ENCODE results near the gene UGT1A5. TPM values are rescaled to one million over a fixed set of nuclear protein-coding genes. Genes with fewer than 3 reads are reported as not detected.
"Not testable (repeated sequence)": the region's sequence is repeated elsewhere in the genome, so short reads cannot be mapped to it uniquely, and the experiment has no call there.

Gene UGT1A5
- polyA plus RNA-seq, 1 donor from 2014 or later: not detected

GRCh38 chr2:233745073-233745755 lies 32.5 kb downstream of the UGT1A5 start:
- no peak overlapping the region for H3K27ac ChIP-seq (ENCODE audit: low read length)
- no peak for TF ChIP-seq CTCF (IDR thresholded peaks at IDR 0.05; ENCODE audit: poor library complexity, severe bottlenecking)
- TF ChIP-seq REST (IDR thresholded peaks at IDR 0.05; ENCODE audit: borderline replicate concordance): no peak
- no peak for TF ChIP-seq EP300 (conservative IDR thresholded peaks at IDR 0.05; ENCODE audit: poor library complexity, severe bottlenecking)
- no peak for TF ChIP-seq EZH2 (IDR thresholded peaks at IDR 0.05; ENCODE audit: borderline replicate concordance, insufficient read depth, low read length, poor library complexity, severe bottlenecking)
- TF ChIP-seq SMC3 (conservative IDR thresholded peaks at IDR 0.05; ENCODE audit: poor library complexity): no peak
- TF ChIP-seq POLR2AphosphoS5 (IDR thresholded peaks at IDR 0.05): no peak
- TF ChIP-seq MXI1 (conservative IDR thresholded peaks at IDR 0.05; ENCODE audit: poor library complexity, severe bottlenecking): no peak
- TF ChIP-seq RAD21 (conservative IDR thresholded peaks at IDR 0.05): no peak
- TF ChIP-seq TAF1 (IDR thresholded peaks at IDR 0.05; ENCODE audit: low read depth): no peak

GRCh38 chr2:233745838-233746237 lies 33.1 kb downstream of the UGT1A5 start:
- not testable (repeated sequence) for H4K20me1 ChIP-seq (ENCODE audit: insufficient read depth); H2AFZ ChIP-seq (ENCODE audit: low read depth, low read length); H3K9me2 ChIP-seq (ENCODE audit: insufficient read depth, low read length); H3K4me3 ChIP-seq (ENCODE audit: low read length); H3K4me2 ChIP-seq (ENCODE audit: low read length); H3K27me3 ChIP-seq (ENCODE audit: insufficient read depth, low read depth, low read length); H3K27ac ChIP-seq (ENCODE audit: low read length); H3K36me3 ChIP-seq (ENCODE audit: insufficient read depth, low read length); H3F3A ChIP-seq (ENCODE audit: insufficient read depth, low read length, poor library complexity, severe bottlenecking); H3K79me2 ChIP-seq (replicated peaks; ENCODE audit: insufficient read depth, low read length); H3K9ac ChIP-seq (ENCODE audit: low read length); H3K9me3 ChIP-seq (ENCODE audit: low read length)

More at GRCh38 chr2:233745073-233745755, 32.5 kb downstream of the UGT1A5 start:
- no peaks in the 10 kb centered on the region for H3K36me3 ChIP-seq (ENCODE audit: insufficient read depth, low read length)
- no peaks in the 10 kb centered on the region for H3K27me3 ChIP-seq (ENCODE audit: insufficient read depth, low read depth, low read length)
- H3K9ac ChIP-seq (ENCODE audit: low read length): no peak overlapping the region
- no peak overlapping the region for H3K4me3 ChIP-seq (ENCODE audit: low read length)
- H3F3A ChIP-seq (ENCODE audit: insufficient read depth, low read length, poor library complexity, severe bottlenecking): no peaks in the 10 kb centered on the region
- H4K20me1 ChIP-seq (ENCODE audit: insufficient read depth): no peaks in the 10 kb centered on the region
- no peaks in the 10 kb centered on the region for H3K9me2 ChIP-seq (ENCODE audit: insufficient read depth, low read length)
- no peak overlapping the region for H3K4me2 ChIP-seq (ENCODE audit: low read length)
- no peaks in the 10 kb centered on the region for H3K9me3 ChIP-seq (ENCODE audit: low read length)
- no peak overlapping the region for H2AFZ ChIP-seq (ENCODE audit: low read depth, low read length)
- H3K79me2 ChIP-seq (replicated peaks; ENCODE audit: insufficient read depth, low read length): no peaks in the 10 kb centered on the region

All from neural cell (in vitro differentiated cells).